GM18499 (cell line): ENCODE data around the gene WDR64.

ENCODE experiments used
- ATAC-seq: cut with Tn5 transposase; IDR thresholded peaks from one replicate; pipeline ENCODE4 v1.9.1; 2021; ENCODE audit warnings: moderate number of reproducible peaks; ENCODE audit not compliant: insufficient read depth, unreplicated experiment

The WDR64 gene

DNA sequence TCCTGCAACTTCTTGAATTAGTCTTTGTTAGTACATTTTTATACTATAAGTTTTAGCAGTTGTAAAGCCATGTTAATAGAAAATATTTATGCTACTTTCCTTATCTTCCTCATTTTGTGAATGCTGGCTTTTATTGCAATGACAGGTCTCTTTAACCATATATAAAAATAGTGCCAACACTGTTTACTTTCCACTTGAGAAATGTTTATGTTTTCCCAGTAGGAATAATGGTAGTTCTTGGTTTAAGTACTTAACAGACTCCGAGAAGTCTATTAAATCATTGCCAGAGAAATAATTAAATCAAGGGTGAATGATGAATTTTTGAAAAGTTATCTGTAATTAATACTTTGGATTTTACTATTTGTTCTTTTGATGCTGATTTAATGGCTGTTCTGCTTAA is 21.6 kb upstream of the WDR64 start:
- no peak for ATAC-seq

DNA sequence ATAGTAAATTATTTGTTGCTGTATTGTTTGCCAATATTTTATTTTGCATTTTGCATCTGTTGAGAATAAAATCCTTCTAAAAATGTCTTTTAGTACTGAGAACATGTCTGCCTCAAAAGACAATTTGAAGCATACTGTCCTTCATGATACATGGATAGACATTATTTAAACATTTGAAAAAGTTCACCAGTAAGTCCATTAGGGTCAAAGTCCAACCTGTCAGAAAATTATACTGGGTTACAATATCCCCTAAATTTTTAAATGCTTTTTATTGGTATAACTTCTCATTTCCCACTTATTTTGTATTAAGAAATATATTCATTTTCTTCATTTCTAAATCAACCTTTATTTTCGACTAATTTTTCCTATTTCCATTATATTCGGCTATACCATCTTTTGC is 21.2 kb upstream of the WDR64 start:
- no peak for ATAC-seq

DNA sequence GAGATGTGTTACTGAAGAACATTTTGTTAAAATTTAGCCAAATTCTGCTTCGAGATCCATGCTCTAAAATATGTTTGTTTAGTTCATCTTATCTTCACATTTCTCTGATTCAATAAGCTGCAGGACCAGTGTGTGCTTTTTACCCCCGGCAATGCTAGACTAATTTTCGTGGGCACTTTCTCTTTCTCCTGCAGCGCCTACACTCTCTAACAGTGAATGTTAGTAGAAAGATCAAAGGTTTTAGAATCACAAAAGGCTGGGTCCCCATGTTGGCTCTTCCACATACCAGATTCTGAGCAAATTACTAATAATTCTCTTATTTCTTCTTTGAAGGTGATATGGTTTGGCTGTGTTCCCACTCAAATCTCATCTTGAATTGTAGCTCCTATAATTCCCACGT is 20.4 kb upstream of the WDR64 start:
- no peak for ATAC-seq

DNA sequence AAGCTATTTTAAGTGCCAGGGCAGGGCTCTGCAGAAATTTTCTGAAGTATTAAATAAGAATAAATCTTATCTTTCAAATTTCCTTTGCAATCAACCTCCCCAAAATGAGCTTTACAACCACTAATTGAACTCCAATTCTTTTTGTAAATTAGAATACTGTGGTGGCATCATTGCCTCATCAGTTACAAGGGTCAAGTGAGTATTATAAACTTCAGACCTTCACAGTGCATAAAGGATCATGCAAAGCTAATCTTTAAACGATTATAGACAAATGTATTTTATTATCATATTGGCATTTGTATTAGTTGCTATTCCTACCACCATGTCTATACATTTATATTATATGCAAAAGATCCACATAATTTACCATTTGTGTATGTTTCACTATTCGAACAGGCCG is 19.1 kb upstream of the WDR64 start:
- ATAC-seq = no peak

DNA sequence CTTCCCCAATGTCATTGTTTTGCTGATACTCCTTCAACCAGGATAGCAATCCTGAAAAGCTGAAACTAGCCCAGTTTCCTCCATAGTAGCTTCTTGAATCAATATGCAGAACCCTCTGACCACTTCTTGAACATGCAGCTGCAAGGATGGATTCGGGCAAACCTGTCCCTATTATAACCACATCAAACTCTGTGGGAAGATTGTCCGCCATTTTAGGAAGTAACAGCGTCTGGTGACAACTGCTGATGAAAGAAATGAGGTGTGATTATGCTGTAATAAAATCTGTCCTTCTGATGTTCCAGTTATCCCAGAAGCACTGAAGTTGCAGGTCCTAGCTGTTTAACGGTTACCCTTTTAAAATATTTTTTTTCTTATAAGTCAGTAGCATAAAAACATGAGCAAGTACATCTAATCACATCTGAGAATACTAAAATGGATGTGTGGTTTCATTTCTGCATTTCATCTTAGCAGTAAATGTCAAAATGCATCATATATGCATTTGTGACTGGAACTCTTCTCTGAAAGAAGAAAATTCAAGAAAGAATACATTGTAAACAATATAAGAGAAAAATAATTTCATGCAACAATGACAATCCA is 16.4 kb upstream of the WDR64 start:
- ATAC-seq = no peak

DNA sequence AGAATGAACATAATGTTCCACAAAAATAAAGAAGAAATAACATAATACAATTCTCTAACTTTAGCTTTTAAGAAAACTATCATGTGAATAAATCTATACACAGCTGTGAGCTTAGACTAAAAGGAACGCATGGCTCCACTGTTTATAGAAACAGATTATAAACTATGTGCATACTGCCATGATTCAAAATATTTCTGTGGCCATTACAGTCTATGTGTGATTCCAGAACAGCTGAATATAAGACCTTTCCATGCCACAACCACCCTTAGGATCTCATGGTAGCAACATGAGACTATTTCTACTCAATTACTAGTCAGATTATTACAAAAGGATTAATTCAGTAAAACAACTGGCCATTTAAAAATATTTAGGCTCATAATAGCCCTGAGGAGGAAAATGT is 15.8 kb upstream of the WDR64 start:
- ATAC-seq = no peak

DNA sequence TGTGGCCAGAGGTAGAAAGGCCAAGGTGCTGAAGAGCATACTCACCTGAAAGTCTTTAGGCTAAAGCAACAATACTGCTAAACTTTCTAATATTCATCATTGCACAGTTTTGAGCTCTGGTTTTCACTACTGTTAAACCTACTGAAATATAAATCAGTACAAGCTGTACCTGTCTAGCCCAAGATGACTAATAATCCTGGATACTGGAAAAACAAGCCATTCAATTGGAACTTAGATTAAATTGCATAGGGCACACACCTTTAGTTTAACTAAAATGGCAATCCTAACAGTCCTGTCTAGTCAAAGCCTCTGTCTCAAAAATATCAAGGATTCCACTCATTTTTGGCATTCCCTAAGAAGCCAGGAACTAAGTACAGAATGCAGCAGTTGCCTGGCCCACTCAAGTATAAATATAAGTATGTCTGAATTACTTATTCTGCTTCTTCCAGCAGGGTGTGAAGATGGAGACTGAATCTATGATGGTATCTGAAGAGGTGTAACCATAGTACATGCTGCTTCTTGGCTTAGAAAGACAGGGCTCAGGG is 15.0 kb upstream of the WDR64 start:
- no peak for ATAC-seq

DNA sequence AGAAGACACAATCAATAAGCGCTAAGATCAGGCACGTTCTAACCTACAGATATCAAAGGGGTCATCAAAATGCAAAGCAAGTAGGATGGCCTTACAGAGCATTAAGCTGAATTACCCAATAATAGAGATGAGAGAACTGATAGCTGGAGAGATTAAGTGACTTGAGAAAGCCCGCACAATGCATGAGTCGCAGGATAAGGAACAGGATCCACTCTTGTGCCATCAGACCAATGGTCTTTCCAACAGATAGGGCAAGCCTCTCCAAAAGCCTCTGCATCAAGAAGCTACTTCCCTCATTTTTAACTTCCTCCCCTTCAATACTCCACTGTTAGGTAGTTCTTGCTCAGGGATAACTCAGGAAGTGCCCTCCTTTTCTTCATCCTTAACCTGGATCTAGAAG is 14.5 kb upstream of the WDR64 start:
- ATAC-seq = no peak

DNA sequence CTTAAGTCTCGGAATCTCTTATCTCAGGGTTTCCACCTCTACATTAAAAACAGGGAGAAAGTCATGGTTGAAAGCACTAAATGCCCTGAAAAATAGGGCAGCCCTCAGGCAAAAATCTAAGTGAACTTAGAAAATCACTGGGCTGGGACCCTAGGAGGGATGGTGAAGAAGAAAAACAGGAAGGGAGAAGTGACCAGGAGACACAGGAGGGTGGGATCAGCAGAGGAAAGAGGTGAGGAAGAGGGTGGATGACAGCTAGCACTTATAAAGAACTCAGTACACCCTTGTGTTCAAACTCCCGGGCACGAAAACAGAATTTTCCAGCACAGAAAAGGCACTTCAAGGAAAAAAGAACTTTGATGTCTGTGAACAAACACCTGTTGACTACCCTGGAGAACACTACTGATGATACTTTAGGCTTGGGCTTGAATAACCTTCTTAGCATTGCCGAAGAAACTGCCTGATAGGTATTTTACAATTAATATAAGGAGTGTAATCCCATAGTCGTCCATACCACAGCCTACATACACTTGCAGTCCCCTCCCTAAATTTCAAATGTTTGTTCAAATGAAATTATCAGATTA is 13.9 kb upstream of the WDR64 start:
- no peak for ATAC-seq

DNA sequence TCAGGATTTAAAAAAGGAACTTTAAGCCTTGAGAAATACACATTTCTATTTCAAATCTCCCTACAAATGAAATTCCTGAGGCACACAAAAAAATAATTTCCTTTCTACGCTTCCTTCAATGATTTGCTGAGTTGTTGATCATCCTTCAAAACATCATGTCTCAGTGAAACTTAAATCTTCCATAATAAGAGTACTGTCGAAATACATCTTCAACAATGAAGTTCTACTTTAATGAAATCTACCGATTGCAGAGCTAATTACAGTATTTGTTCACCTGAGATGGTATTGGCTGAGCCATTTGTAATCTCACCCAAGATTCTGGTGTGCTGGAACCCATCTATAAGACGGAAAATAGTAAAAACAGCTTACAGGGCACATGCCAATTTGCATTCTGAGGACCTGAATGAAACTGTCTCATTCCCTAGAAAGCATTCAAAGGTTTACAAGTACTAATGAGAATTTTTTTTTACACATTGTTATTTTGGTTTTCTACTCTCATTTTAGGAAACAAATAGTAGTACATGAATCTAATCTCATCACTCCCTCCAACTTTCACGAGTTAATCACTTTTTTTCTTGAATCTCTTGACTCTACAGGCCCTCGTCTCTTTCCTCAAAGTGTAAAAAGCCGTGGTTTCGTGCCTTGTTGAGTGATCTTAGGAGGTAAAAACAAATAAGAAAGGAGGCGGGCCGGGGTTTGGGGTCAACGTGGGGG is 13.0 kb upstream of the WDR64 start:
- ATAC-seq = no peak

DNA sequence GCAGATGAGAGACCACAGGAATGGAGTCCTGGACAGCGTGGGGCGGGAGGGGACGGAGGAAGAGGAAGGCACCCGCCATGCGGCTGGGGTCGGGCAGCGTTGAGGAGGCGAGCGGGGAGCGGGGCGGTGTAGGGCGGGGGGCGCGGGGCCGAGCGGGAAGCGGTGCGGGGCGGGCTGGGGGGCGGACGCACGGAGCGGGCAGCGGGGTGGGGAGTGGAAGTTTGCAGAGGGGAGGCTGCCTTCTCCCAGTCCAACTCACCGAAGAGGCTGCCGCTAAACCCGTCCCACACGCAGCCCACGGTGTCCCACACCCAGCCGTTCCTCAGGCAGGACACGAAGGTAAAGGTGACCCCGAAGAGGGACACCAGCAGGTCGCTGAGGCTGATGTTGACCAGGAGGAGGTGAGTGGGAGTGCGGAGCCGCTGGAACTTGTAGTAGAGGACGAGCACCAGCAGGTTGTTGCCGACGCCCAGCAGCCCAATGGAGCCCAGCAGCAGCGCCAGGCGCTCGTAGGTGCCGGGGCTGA is 12.4 kb upstream of the WDR64 start:
- ATAC-seq = peak; percentile 19

DNA sequence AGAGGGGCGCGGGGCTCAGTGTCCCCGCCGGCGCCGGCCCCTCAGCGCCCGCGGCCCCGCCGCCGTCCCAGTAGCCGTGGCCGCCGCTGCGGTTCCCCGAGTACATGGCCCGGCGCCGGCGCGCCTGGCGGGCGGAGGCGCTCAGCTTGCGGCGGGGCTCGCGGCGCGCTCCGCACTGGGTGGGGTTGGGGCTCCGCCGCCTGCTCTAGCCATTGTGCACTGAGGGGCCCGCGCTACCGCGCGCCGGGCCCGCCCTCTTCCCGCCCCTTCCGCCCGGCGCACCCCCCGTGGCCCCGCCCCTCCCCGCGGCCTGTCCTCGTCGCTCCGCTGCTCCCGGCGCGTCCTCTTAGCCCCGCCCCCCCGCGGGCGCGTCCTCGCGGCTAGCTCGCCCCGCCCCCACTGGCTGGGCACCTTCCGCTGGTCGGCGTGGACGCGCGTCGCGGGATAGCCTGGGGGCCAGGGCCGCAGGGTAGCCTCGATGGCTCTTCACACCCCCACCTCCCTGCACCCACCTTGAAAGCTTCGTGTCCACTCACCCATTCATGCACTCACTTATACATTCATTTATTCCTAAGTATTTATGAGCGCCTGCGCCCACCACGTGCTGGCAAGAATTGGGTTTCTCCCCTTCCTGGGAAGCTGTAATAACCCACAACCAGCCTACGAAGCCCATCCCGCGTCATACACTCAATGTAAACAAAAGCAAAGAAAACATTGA is 11.8 kb upstream of the WDR64 start, which contains the start of the genes CHML and OPN3:
Gene CHML (minus strand): TSS at position 221 of the 718 bp plus-strand sequence. CDS start 4,603 bp downstream, outside the sequence.
Gene OPN3 (minus strand): TSS at position 221 of the 718 bp plus-strand sequence. CDS start 115 bp downstream, at position 106.
- ATAC-seq = peak; percentile 51

DNA sequence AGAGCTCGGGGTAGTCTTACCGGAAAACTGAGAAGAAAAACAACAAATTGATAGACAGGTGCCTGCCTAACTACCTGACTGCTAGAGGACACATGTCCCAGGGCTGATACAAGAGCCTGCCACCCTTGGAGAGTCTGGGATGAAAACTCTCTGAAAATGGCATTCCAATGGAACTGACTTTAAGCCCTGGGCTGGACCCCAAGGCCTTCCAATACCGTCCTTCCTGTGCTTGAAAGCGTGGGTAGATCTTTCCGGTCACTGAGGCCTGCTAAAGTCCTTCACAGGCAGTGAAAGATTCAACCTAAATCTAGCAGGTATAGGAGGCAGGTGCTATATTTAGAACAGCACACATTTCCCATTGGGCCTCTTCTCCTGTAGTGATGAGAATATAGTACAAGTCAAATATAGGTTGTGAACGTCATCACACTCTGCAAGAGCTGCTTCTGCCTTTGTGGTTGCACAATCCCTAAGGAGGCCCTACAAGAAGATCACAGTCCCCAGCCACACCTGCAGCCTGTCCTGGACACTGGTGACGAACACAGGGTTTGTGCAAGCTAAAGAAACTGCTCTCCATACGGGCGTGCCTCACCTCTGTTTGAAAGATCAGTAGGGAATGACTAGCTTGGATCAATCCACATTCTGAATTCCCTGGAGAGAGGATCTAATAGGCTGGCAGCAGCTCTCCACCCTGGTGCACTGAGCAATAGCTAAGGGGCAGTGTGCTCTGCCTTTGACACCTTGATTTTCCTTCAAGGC is 11.0 kb upstream of the WDR64 start:
- no peak for ATAC-seq

DNA sequence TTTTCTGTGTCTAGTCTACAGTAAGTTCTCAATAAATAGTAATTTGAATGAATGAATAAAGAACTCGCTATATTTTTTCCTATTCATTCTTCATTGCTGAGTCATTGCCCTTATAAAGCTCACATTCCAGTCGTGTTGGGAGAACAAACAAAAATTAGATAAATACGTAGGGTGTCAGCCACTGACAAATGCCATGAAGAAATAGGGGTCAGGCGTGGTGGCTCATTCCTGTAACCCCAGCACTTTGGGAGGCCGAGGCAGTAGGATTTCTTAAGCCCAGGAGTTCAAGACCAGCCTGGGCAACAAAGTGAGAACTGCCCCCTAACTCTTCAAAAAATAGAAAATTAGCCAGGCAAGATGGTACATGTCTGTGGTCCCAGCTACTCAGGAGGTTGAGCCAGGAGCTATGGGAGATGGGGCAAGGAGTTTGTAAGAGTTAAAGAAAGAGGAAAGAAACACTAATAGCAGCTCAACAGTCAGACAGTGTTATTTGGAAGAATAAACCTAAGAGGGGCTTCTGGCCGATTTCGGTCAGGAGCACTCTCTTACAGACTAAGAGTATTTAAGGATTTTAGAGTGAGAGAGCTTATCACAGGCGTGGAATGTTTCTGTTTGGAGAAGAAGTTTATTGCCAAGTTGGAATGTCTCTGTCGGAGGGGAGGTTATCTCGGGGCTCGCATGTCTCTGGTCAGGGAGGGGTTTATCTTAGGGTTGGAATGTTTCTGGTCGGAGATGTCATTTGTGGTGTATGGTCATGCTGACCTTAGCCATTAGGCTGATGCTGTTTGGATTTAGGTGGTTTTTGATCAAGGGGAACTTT is 10.1 kb upstream of the WDR64 start:
- no peak for ATAC-seq

DNA sequence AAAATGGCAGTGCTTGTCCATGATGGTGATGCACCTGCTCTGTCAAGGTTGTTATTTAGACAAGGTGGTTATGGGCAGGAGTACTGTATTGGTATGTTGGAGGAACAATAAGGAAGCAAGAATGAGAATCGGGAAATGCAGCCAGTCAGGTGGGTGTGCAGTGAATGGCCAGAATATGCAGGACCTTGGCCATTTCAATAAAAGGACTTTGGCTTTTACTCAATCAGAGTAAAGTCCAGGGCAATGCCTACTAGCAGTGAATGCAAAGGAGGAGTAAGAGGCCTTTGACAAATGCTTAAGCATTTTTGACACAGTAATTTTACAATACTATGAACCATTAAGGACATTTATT is 9.5 kb upstream of the WDR64 start:
- no peak for ATAC-seq

DNA sequence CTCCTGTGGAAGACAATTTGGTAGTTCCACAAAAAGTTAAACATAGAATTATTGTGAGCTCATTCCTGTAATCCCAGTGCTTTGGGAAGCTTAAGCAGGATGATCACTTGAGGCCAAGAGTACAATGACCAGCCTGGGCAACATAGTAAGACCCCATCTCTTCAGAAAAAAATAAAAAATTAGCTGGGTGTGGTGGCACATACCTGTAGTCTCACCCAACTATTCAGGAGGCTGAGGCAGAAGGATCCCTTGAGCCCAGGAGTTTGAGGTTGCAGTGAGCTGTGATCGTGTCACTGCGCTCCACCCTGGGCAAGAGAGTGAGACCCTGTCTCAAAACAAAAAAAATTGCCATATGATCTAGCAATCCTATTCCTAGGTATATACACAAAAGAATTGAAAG is 7.8 kb upstream of the WDR64 start:
- no peak for ATAC-seq

DNA sequence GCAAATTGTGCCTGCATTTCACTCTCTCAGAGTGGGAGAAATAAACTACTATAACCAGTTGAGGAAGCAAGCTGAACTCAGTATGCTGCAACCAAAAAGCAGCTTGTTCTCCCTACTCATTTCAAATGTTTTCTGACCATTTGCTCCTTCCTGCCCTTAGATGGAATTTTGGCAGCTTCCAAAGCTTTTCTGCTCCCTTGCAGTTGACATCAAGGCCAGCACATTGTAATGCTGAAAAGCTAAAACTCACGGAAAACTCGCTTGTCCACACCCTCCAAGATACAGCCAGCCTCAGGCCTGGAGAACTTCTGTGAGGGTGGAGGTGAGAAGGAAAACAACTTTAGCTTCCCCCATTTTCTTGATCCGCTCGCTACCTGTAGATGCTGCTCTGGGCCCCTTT is 6.9 kb upstream of the WDR64 start:
- no peak for ATAC-seq

DNA sequence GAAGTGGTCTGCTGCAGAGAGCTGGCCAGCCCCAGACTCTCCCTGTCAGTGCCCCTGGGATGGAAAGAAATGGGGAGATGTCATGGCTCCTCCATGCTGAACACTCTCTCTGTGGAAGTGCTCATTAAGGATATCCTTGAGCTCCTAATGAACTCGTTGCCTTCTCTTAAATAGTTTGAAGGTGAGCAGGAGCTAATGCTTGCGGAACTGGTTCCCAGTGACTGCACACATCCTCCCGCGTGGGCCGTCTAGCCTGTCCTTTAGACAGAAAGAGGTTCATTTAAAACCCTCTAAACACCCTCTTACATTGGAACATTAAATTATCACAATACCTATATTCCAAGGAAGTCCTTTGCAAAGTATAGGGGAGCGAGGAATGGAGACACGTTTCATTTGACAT is 5.9 kb upstream of the WDR64 start:
- no peak for ATAC-seq

DNA sequence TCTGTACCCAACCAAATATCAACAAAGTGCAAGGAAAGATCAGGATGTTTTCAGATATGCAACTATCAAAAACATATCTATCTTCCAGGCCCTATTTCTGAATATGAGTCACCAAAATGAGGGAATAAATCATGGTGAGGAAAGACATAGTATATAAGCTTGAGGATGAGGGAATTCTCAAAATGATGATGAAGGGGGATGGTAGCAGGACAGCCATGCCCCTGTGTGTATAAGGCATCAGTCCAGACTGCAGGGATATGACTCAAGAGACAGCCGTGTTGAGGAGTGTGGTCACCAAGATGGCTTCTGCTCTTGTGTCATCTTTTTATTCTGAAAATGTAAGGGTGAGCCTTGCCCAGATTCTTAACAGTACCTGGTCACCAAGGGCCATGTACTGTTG is 4.4 kb upstream of the WDR64 start:
- ATAC-seq = no peak
